Measurements from ENCODE around the gene GAGE13.
"Not testable (repeated sequence)": the region's sequence is repeated elsewhere in the genome, so short reads cannot be mapped to it uniquely, and the experiment has no call there.

Gene GAGE13

DNA sequence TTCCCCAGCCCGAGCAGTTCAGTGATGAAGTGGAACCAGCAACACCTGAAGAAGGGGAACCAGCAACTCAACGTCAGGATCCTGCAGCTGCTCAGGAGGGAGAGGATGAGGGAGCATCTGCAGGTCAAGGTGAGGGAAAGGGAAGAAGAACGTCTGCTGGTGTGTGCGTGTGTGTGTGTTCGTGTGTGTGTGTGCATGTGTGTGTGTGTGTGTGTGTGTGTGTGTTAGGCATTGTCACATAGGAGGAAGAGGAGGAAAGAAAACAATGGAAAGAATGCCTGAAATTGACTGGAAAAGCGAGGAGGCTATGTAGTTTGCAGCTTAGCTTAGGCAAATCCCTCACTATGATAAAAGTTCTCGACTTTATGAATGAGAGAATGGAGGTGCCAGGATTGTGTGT lies 7.6 kb upstream of the GAGE13 start:
- H3K27ac ChIP-seq (ENCODE audit: insufficient read depth, low read length, poor library complexity, severe bottlenecking); H3K4me1 ChIP-seq (ENCODE audit: control insufficient read depth, insufficient read depth, low read length, poor library complexity, severe bottlenecking); H3K4me3 ChIP-seq (ENCODE audit: insufficient read depth, low read depth, low read length, poor library complexity, severe bottlenecking); H3K36me3 ChIP-seq (ENCODE audit: control insufficient read depth, insufficient read depth, low read length); H3K27me3 ChIP-seq (replicated peaks; ENCODE audit: control insufficient read depth, insufficient read depth, low read length, poor library complexity, severe bottlenecking); H3K9me3 ChIP-seq (ENCODE audit: control insufficient read depth, low read length); DNase-seq: not testable (repeated sequence)

DNA sequence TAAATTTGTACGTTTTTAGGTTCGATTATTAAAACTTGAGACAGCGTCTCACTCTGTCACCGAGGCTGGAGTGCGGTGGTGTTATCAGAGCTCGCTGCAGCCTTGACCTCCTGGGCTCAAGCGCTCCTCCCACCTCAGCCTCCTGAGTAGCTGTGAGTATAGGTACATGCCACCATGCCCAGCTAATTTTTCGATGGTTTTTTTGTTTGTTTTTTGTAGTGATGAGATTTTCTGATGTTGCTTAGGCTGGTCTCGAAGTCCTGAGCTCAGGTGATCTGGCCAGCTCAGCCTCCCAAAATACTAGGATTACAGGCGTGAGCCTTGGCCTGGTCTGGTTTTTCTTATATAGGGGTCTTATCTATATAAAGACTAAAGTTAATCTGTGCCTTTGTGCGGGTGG lies 961 bp upstream of the GAGE13 start:
- H3K27me3 ChIP-seq (replicated peaks; ENCODE audit: control insufficient read depth, insufficient read depth, low read length, poor library complexity, severe bottlenecking); H3K4me1 ChIP-seq (ENCODE audit: control insufficient read depth, insufficient read depth, low read length, poor library complexity, severe bottlenecking); DNase-seq; H3K9me3 ChIP-seq (ENCODE audit: control insufficient read depth, low read length); H3K36me3 ChIP-seq (ENCODE audit: control insufficient read depth, insufficient read depth, low read length); H3K4me3 ChIP-seq (ENCODE audit: insufficient read depth, low read depth, low read length, poor library complexity, severe bottlenecking); H3K27ac ChIP-seq (ENCODE audit: insufficient read depth, low read length, poor library complexity, severe bottlenecking): not testable (repeated sequence)

- not testable (repeated sequence) for H3K36me3 ChIP-seq (ENCODE audit: control insufficient read depth, insufficient read depth, low read length); H3K27me3 ChIP-seq (replicated peaks; ENCODE audit: control insufficient read depth, insufficient read depth, low read length, poor library complexity, severe bottlenecking); DNase-seq; H3K9me3 ChIP-seq (ENCODE audit: control insufficient read depth, low read length); H3K4me3 ChIP-seq (ENCODE audit: insufficient read depth, low read depth, low read length, poor library complexity, severe bottlenecking); H3K27ac ChIP-seq (ENCODE audit: insufficient read depth, low read length, poor library complexity, severe bottlenecking); H3K4me1 ChIP-seq (ENCODE audit: control insufficient read depth, insufficient read depth, low read length, poor library complexity, severe bottlenecking)
These were observed 459 bp downstream of the GAGE13 start for GRCh38 chrX:49331841-49332240.

DNA sequence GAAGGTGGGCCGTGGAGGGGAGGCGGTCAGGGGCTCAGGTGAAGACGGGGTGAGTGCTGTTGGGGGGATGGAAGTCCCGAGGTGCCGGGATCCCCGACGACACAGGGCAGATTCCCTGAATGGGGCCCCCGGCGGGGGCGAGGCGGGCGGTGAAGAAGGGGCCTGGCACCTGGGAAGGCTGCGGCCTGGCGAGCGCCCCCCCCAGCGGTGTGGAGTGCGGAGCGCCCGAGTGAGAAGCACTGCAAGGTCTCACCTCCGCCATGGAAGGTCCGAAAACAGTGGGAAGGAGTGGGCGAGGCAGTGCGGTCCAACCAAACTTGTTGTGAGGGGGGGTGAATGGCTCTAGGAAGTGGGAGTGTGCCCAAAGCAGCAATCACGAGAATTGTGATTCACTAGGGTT lies 10.1 kb downstream of the GAGE13 start:
- not testable (repeated sequence) for H3K27me3 ChIP-seq (replicated peaks; ENCODE audit: control insufficient read depth, insufficient read depth, low read length, poor library complexity, severe bottlenecking); DNase-seq; H3K36me3 ChIP-seq (ENCODE audit: control insufficient read depth, insufficient read depth, low read length); H3K27ac ChIP-seq (ENCODE audit: insufficient read depth, low read length, poor library complexity, severe bottlenecking); H3K4me3 ChIP-seq (ENCODE audit: insufficient read depth, low read depth, low read length, poor library complexity, severe bottlenecking); H3K4me1 ChIP-seq (ENCODE audit: control insufficient read depth, insufficient read depth, low read length, poor library complexity, severe bottlenecking); H3K9me3 ChIP-seq (ENCODE audit: control insufficient read depth, low read length)

- not testable (repeated sequence) for H3K4me3 ChIP-seq (ENCODE audit: insufficient read depth, low read depth, low read length, poor library complexity, severe bottlenecking); H3K9me3 ChIP-seq (ENCODE audit: control insufficient read depth, low read length); DNase-seq; H3K27ac ChIP-seq (ENCODE audit: insufficient read depth, low read length, poor library complexity, severe bottlenecking); H3K4me1 ChIP-seq (ENCODE audit: control insufficient read depth, insufficient read depth, low read length, poor library complexity, severe bottlenecking); H3K36me3 ChIP-seq (ENCODE audit: control insufficient read depth, insufficient read depth, low read length); H3K27me3 ChIP-seq (replicated peaks; ENCODE audit: control insufficient read depth, insufficient read depth, low read length, poor library complexity, severe bottlenecking)
These were observed 13.3 kb downstream of the GAGE13 start for GRCh38 chrX:49344496-49345175.

DNA sequence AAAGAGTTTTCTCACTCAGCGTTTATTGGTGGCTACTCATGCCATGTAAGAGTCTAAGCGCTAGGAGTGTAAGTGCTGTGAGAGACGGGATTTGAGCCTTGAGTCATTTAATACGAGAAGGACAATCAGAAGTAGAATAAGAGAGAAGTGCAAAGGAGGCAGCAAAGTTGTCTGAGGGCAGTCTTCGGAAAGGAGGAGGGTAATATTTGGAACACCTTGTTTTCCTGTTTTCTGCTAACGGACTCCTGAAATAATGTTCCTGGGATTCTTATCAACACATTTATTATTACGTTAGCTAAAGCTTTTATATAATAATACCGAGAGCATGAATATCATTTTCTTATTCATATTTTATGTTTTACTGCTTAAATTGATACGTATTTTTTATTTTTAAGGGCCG lies 14.0 kb downstream of the GAGE13 start:
- not testable (repeated sequence) for H3K4me3 ChIP-seq (ENCODE audit: insufficient read depth, low read depth, low read length, poor library complexity, severe bottlenecking); H3K4me1 ChIP-seq (ENCODE audit: control insufficient read depth, insufficient read depth, low read length, poor library complexity, severe bottlenecking); DNase-seq; H3K36me3 ChIP-seq (ENCODE audit: control insufficient read depth, insufficient read depth, low read length); H3K27me3 ChIP-seq (replicated peaks; ENCODE audit: control insufficient read depth, insufficient read depth, low read length, poor library complexity, severe bottlenecking); H3K27ac ChIP-seq (ENCODE audit: insufficient read depth, low read length, poor library complexity, severe bottlenecking); H3K9me3 ChIP-seq (ENCODE audit: control insufficient read depth, low read length)

DNA sequence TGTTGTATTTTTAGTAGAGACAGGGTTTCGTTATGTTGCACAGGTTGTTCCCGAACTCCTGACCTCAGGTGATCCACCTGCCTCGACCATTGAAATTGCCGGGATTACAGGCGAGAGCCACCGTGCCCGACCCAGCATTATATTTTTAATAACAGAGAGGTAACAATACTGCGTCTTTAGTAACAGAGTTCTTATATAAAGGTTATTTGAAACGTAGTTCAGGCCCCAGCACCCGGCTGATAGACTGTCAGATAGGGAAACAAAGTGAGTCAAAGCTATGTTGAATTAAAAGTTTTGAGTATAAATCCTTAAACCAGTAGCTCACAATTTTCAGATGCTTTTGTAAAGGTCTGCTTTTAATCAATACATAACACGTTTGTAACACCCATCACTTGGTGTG lies 14.8 kb downstream of the GAGE13 start:
- H3K36me3 ChIP-seq (ENCODE audit: control insufficient read depth, insufficient read depth, low read length); DNase-seq; H3K27ac ChIP-seq (ENCODE audit: insufficient read depth, low read length, poor library complexity, severe bottlenecking); H3K4me3 ChIP-seq (ENCODE audit: insufficient read depth, low read depth, low read length, poor library complexity, severe bottlenecking); H3K9me3 ChIP-seq (ENCODE audit: control insufficient read depth, low read length); H3K27me3 ChIP-seq (replicated peaks; ENCODE audit: control insufficient read depth, insufficient read depth, low read length, poor library complexity, severe bottlenecking); H3K4me1 ChIP-seq (ENCODE audit: control insufficient read depth, insufficient read depth, low read length, poor library complexity, severe bottlenecking): not testable (repeated sequence)
